K562 (cell line): ENCODE results near the gene ORC2. TPM values are rescaled to one million over a fixed set of nuclear protein-coding genes. Genes with fewer than 3 reads are reported as not detected.

ENCODE experiments used
- ATF1 ChIP-seq, 2 experiments: fragments of 450-650 bp in 1 of 2; IDR thresholded peaks; 2 replicates each; pipeline ENCODE4 v1.6.1; 2016; ENCODE audit warnings: missing compliant biosample characterization in 1 of 2, missing genetic modification characterization in 1 of 2
- CBX2 ChIP-seq: fragments of 200-600 bp; sonication (generic); IDR thresholded peaks from one replicate; pipeline ENCODE4 v1.6.1; 2012; ENCODE audit warnings: mild to moderate bottlenecking, low read length, inconsistent platforms; ENCODE audit not compliant: insufficient read depth, poor library complexity, severe bottlenecking
- CBX3 ChIP-seq, 2 experiments: IDR thresholded peaks; 1 replicate in 1 of 2; 2 replicates in 1 of 2; pipeline ENCODE4 v1.6.1; 2012; ENCODE audit warnings: inconsistent platforms in 2 of 2, low read length in 2 of 2, borderline replicate concordance in 1 of 2, control low read depth in 1 of 2
- CC2D1A ChIP-seq: fragments of 450-650 bp; IDR thresholded peaks from 2 replicates; pipeline ENCODE4 v1.6.1; 2017; ENCODE audit warnings: mild to moderate bottlenecking
- GATAD2B ChIP-seq: fragments of 450-650 bp; IDR thresholded peaks from 2 replicates; pipeline ENCODE4 v1.6.1; 2017; ENCODE audit warnings: mild to moderate bottlenecking, borderline replicate concordance
- MCM2 ChIP-seq: fragments of 450-650 bp; IDR thresholded peaks from 2 replicates; pipeline ENCODE4 v1.6.1; 2017; ENCODE audit warnings: low read depth, mild to moderate bottlenecking
- MXI1 ChIP-seq: IDR thresholded peaks from 2 replicates; pipeline ENCODE4 v1.6.1; 2011; ENCODE audit warnings: low read depth, mild to moderate bottlenecking, improper control_type of control experiment, low read length
- NR2C1 ChIP-seq, 2 experiments: fragments of 450-650 bp; IDR thresholded peaks; 2 replicates each; pipeline ENCODE4 v1.6.1; 2017; ENCODE audit warnings: mild to moderate bottlenecking in 2 of 2, antibody characterized with exemption in 1 of 2, inconsistent platforms in 1 of 2, missing compliant biosample characterization in 1 of 2, missing genetic modification characterization in 1 of 2
- RCOR1 ChIP-seq, 2 experiments: IDR thresholded peaks; 2 replicates each; pipeline ENCODE4 v1.6.1; 2012; ENCODE audit warnings: low read depth in 2 of 2, low read length in 2 of 2, borderline replicate concordance in 1 of 2, improper control_type of control experiment in 1 of 2
- ZNF316 ChIP-seq: fragments of 450-650 bp; IDR thresholded peaks from 2 replicates; pipeline ENCODE4 v1.6.1; 2016
- ZNF76 ChIP-seq: fragments of 250-450 bp; sonication (Bioruptor Pico); IDR thresholded peaks from 2 replicates; pipeline ENCODE4 v1.4.0; 2020; ENCODE audit warnings: mild to moderate bottlenecking, moderate library complexity, borderline replicate concordance
- polyA plus RNA-seq, 8 experiments: library from polyadenylated mRNA; depleted of rRNA in 4 of 8; stranded (reverse) in 5 of 8; unstranded in 3 of 8; fragments of >200 nt; fragmentation: Nextera tagmentation in 2 of 8; fragmentation: Illumina TruSeq in 1 of 8; extraction: Ambion mirVana in 2 of 8; extraction: Trizol in 1 of 8; gene quantifications; 2 replicates each; pipeline versions ENCODE4 v1.2.1 to v1.2.3, GENCODE V29; 2011 to 2014; ENCODE audit warnings: inconsistent platforms in 1 of 8, missing spikeins in 1 of 8
- total RNA-seq, 7 experiments: library from RNA; depleted of rRNA in 6 of 7; stranded (reverse); fragments of >200 nt in 6 of 7; fragmentation: Illumina TruSeq in 2 of 7; extraction: Trizol in 2 of 7; gene quantifications; 2 replicates each; pipeline versions ENCODE4 v1.2.1 to v1.2.3, GENCODE V29; 2011 to 2021; ENCODE audit warnings: low replicate concordance in 1 of 7
- TF ChIP-seq, protein P1 (sequence below): sonication (generic); IDR thresholded peaks from 2 replicates; pipeline ENCODE4 v1.6.1; 2016
- TF ChIP-seq, protein P2 (sequence below): IDR thresholded peaks from 2 replicates; pipeline ENCODE4 v1.6.1; 2011; ENCODE audit not compliant: insufficient read length; ENCODE audit errors: extremely low read depth
- TF ChIP-seq, protein P3 (sequence below), 2 experiments: fragments of 250-450 bp in 1 of 2; fragments of 450-650 bp in 1 of 2; sonication (Bioruptor Pico) in 1 of 2; IDR thresholded peaks; 2 replicates each; pipeline versions ENCODE4 v1.6.1 to v1.8.0; 2016 to 2021; ENCODE audit warnings: mild to moderate bottlenecking in 2 of 2, moderate library complexity in 2 of 2, missing compliant biosample characterization in 1 of 2, missing genetic modification characterization in 1 of 2

Gene ORC2
- total and polyA plus RNA-seq, 9 of the 15 experiments (the other 6 are each of a cell fraction or from before 2014, with no cell fraction given), result 5.6 to 41.1 (median 19.0) TPM

DNA sequence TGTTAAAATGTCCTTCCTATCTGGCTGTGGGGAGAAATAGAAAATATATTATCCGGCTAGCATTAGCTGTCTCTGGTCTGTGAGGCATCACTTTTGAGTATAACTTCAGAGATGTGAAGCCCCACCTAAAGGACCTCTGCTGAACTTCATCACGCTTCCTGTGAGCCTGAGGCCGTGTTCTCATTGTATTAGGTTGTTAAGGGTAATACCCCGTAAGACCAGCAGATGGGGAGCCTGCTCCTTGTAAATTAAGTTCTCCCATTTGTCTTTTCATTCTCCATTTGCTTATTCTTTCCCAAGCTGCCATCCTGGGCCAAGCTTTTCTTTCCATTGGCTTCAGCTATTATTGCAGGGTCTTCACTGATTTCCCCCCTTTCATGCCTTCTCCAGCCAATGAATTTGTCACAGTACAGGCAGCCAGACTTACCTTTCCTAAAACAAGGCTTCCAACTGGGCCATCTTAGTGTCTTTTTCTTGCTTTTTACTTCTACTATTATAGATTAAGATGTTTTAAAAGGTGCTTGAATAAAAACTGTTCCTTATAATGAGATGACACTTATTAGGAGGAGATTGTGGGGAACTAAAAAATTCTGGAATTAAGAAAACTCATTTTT is 61.9 kb downstream of the ORC2 start (continued):
- no peak for TF ChIP-seq MCM2
- TF ChIP-seq, protein P1, sequence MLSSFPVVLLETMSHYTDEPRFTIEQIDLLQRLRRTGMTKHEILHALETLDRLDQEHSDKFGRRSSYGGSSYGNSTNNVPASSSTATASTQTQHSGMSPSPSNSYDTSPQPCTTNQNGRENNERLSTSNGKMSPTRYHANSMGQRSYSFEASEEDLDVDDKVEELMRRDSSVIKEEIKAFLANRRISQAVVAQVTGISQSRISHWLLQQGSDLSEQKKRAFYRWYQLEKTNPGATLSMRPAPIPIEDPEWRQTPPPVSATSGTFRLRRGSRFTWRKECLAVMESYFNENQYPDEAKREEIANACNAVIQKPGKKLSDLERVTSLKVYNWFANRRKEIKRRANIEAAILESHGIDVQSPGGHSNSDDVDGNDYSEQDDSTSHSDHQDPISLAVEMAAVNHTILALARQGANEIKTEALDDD, result 0 out of 2 replicates have a peak, but pooled peaks have one; percentile 28
- TF ChIP-seq, protein P2, sequence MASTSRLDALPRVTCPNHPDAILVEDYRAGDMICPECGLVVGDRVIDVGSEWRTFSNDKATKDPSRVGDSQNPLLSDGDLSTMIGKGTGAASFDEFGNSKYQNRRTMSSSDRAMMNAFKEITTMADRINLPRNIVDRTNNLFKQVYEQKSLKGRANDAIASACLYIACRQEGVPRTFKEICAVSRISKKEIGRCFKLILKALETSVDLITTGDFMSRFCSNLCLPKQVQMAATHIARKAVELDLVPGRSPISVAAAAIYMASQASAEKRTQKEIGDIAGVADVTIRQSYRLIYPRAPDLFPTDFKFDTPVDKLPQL, result no peak
- TF ChIP-seq NR2C1 (IDR thresholded peaks at IDR 0.05), result no peak
- no peak for TF ChIP-seq NR2C1 (tag; IDR thresholded peaks at IDR 0.05)
- no peak for TF ChIP-seq CBX2
- no peak for TF ChIP-seq GATAD2B
- no peak for TF ChIP-seq CBX3 (IDR thresholded peaks at IDR 0.05; ENCODE audit: borderline replicate concordance in 1 of 2, low read length in 2 of 2)
- TF ChIP-seq RCOR1 (IDR thresholded peaks at IDR 0.05; ENCODE audit: borderline replicate concordance in 1 of 2, low read depth in 2 of 2, low read length in 2 of 2), result peak in 1 of 2 experiments; percentile 15; a peak in 1 of 4 replicates
- TF ChIP-seq, protein P3, sequence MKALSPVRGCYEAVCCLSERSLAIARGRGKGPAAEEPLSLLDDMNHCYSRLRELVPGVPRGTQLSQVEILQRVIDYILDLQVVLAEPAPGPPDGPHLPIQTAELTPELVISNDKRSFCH (CRISPR knock-in tag; IDR thresholded peaks at IDR 0.05), result no peak
- TF ChIP-seq, protein P3 (tag; IDR thresholded peaks at IDR 0.05), result no peak
- no peak for TF ChIP-seq ZNF76
- no peak for TF ChIP-seq MXI1
- no peak for TF ChIP-seq ATF1 (CRISPR knock-in tag; IDR thresholded peaks at IDR 0.05)
- TF ChIP-seq ATF1 (tag; IDR thresholded peaks at IDR 0.05), result no peak
- TF ChIP-seq CC2D1A, result peak; percentile 51; the same call in 1 of the 2 replicates
- TF ChIP-seq ZNF316, result no peak
